ENCODE results near the gene MEAF6. TPM values are rescaled to one million over a fixed set of nuclear protein-coding genes. Genes with fewer than 3 reads are reported as not detected.

MEAF6 gene
- total RNA-seq, 1 donor from 2014 or later: 61.5 TPM

DNA sequence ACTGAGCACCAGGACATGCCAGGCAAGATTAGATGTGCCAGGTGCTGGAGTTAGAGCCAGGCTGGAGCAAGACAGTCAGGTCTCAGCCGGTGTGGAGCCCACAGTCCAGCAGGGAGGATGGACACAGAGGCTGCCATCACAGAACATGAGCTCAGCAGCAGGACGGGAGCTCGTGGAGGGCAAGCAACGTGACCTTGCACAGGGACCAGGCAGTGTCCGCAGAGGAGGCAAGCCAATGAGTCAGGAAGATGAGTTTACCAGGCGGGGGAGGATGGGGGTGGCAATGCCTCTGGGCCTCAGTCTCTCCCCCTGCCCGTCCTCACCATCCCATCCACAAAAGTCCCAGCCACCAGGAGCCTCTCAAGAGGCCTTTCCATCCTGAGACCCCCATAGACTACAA, 60.9 kb downstream of the MEAF6 start:
- TF ChIP-seq, protein P1, sequence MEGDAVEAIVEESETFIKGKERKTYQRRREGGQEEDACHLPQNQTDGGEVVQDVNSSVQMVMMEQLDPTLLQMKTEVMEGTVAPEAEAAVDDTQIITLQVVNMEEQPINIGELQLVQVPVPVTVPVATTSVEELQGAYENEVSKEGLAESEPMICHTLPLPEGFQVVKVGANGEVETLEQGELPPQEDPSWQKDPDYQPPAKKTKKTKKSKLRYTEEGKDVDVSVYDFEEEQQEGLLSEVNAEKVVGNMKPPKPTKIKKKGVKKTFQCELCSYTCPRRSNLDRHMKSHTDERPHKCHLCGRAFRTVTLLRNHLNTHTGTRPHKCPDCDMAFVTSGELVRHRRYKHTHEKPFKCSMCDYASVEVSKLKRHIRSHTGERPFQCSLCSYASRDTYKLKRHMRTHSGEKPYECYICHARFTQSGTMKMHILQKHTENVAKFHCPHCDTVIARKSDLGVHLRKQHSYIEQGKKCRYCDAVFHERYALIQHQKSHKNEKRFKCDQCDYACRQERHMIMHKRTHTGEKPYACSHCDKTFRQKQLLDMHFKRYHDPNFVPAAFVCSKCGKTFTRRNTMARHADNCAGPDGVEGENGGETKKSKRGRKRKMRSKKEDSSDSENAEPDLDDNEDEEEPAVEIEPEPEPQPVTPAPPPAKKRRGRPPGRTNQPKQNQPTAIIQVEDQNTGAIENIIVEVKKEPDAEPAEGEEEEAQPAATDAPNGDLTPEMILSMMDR (IDR thresholded peaks at IDR 0.05; ENCODE audit: partially characterized antibody, unreplicated experiment): no peak
- Mint-ChIP-seq H3K36me3 (ENCODE audit: unreplicated experiment) (no peaks in the 10 kb centered on the region), H3K4me3 (ENCODE audit: unreplicated experiment) (no peak overlapping the region), H3K4me1 (ENCODE audit: low read depth, unreplicated experiment) (no peaks in the 10 kb centered on the region), H3K27me3 (ENCODE audit: unreplicated experiment) (peaks cover 2% of the 10 kb centered on the region), H3K27ac (ENCODE audit: unreplicated experiment) (no peak overlapping the region), H3K9me3 (ENCODE audit: unreplicated experiment) (peaks cover 1% of the 10 kb centered on the region)
- no peak for DNase-seq

DNA sequence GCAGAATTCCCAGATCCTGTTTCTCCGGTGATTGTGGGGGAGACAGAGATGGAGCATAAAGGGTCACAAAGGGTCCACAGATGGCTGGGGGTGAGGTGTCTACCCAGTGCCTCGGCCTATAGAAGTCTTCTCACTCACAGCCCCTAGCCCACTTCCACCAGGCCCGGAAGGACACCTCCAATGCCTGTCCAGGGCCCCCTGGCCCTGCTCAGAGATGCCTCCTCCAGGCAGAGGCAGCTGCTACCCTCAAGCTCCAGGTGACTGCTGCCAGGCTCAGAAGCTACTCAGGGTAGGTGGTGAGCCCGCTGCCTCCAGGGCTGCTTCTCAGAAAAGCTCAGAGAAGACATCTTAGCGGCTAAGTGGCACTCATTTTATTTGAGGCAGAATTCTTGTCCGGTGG, 62.1 kb downstream of the MEAF6 start:
- Mint-ChIP-seq H3K27ac (ENCODE audit: unreplicated experiment) (no peak overlapping the region), H3K4me1 (ENCODE audit: low read depth, unreplicated experiment) (no peaks in the 10 kb centered on the region)

DNA sequence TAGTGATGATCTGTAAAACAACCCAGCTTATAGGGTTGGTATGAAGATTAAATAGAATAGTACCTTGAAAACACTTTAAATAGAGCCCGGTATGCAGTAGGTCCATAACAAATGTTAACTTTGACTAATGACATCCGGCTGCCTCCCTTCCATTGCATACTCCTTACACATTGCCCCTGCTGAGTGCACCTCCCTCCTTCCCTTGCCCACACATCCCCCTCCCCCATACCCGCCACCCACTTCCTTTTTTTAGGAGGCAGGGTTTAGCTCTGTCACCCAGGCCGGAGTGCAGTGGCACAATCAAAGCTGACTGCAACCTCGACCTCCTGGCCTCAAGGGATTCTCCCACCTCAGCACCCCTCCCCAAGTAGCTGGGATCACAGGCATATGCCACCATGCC, 64.6 kb downstream of the MEAF6 start:
- Mint-ChIP-seq H3K4me1 (ENCODE audit: low read depth, unreplicated experiment) (peaks cover 7% of the 10 kb centered on the region), H3K36me3 (ENCODE audit: unreplicated experiment) (no peaks in the 10 kb centered on the region), H3K27me3 (ENCODE audit: unreplicated experiment) (peaks cover 6% of the 10 kb centered on the region), H3K4me3 (ENCODE audit: unreplicated experiment) (no peak overlapping the region), H3K9me3 (ENCODE audit: unreplicated experiment) (no peaks in the 10 kb centered on the region), H3K27ac (ENCODE audit: unreplicated experiment) (no peak overlapping the region)
- no peak for DNase-seq
- TF ChIP-seq, protein P1 (IDR thresholded peaks at IDR 0.05; ENCODE audit: partially characterized antibody, unreplicated experiment): no peak

More for the DNA sequence above, 62.1 kb downstream of the MEAF6 start:
- Mint-ChIP-seq H3K36me3 (ENCODE audit: unreplicated experiment) (no peaks in the 10 kb centered on the region), H3K27me3 (ENCODE audit: unreplicated experiment) (peaks cover 6% of the 10 kb centered on the region), H3K4me3 (ENCODE audit: unreplicated experiment) (no peak overlapping the region), H3K9me3 (ENCODE audit: unreplicated experiment) (no peaks in the 10 kb centered on the region)
- TF ChIP-seq, protein P1 (IDR thresholded peaks at IDR 0.05; ENCODE audit: partially characterized antibody, unreplicated experiment): no peak
- no peak for DNase-seq

DNA sequence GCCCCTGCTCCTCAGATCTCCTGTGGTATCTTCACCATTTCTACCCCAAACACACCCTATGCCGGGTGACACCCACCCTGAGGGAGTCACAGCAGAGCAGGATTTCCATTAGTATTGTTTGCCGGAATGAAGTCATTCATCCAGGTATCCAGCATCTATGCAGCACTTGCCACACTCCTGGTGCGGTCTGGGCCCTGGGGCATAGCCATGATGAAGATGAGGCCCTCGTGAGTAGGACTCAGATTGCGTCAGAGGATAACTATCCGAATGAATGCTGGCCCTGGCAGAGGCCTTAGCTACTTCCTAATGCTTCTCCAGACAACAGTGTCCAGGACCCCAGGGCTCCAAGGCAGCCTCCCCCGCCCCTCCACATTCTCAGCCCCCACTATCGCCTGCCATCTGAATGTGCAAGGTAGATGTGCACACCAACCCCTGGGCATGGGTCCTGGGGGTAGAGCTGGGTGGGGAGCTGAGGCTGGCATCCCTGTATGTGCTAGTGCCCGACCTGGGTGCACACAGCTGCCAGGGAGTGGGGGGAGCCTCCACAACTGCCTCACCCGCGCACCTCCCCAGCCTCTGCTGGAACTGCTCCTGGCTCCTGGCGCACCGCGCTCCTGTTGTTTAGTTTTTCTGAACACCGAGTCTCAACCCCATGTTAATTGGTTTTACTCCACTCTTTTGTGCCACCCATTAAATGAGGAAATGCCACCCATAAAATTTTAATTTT, 65.7 kb downstream of the MEAF6 start:
- Mint-ChIP-seq H3K4me1 (ENCODE audit: low read depth, unreplicated experiment) (peaks cover 7% of the 10 kb centered on the region), H3K9me3 (ENCODE audit: unreplicated experiment) (peaks cover 2% of the 10 kb centered on the region), H3K36me3 (ENCODE audit: unreplicated experiment) (no peaks in the 10 kb centered on the region), H3K4me3 (ENCODE audit: unreplicated experiment) (no peak overlapping the region), H3K27ac (ENCODE audit: unreplicated experiment) (no peak overlapping the region), H3K27me3 (ENCODE audit: unreplicated experiment) (peaks cover 6% of the 10 kb centered on the region)
- DNase-seq: no peak
- TF ChIP-seq, protein P1 (IDR thresholded peaks at IDR 0.05; ENCODE audit: partially characterized antibody, unreplicated experiment): no peak

DNA sequence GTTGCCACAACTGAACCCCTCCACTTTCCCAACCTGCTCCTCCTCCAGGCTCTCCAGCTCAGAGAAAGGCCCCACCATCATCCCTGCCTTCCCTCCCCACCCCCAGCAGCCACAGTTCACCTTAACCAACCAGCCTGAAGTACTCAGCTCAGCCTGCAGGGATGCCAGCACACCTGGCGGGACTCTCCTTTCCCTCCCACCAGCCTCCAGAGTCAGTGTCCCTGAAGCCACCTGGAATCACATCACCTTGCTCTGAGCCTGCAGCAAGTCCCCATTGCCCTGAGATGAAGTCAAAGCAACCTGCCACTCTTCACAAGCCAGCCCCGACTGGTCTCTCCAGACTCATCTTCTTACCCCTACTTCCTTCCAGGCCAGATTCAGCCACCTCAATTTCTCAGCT, 66.4 kb downstream of the MEAF6 start:
- Mint-ChIP-seq H3K4me1 (ENCODE audit: low read depth, unreplicated experiment) (peaks cover 7% of the 10 kb centered on the region), H3K27ac (ENCODE audit: unreplicated experiment) (no peak overlapping the region), H3K4me3 (ENCODE audit: unreplicated experiment) (no peak overlapping the region), H3K27me3 (ENCODE audit: unreplicated experiment) (peaks cover 6% of the 10 kb centered on the region), H3K9me3 (ENCODE audit: unreplicated experiment) (peaks cover 2% of the 10 kb centered on the region), H3K36me3 (ENCODE audit: unreplicated experiment) (no peaks in the 10 kb centered on the region)
- TF ChIP-seq, protein P1 (IDR thresholded peaks at IDR 0.05; ENCODE audit: partially characterized antibody, unreplicated experiment): no peak
- no peak for DNase-seq
